HepG2 (cell line): ENCODE data around the gene ZBTB7B. TPM values are rescaled to one million over a fixed set of nuclear protein-coding genes. Genes with fewer than 3 reads are reported as not detected.

Experiments used
- AKNA ChIP-seq: sonication (generic); formaldehyde crosslinking; IDR thresholded peaks from 2 replicates; pipeline ENCODE4 v1.4.0; 2020; ENCODE audit warnings: missing genetic modification reagents, borderline replicate concordance
- CHD2 ChIP-seq: IDR thresholded peaks from 2 replicates; pipeline ENCODE4 v1.6.1; 2011; ENCODE audit warnings: low read depth, low read length, improper control_type of control experiment
- CREB3 ChIP-seq: sonication (generic); formaldehyde crosslinking; IDR thresholded peaks from 2 replicates; pipeline ENCODE4 v1.5.0; 2020; ENCODE audit warnings: missing genetic modification reagents
- ETV5 ChIP-seq: IDR thresholded peaks from 2 replicates; pipeline ENCODE4 v1.6.1; 2018; ENCODE audit warnings: missing biosample characterization, missing genetic modification reagents, inconsistent platforms, borderline replicate concordance
- GATA4 ChIP-seq: sonication (generic); IDR thresholded peaks from 2 replicates; pipeline ENCODE4 v1.6.1; 2016; ENCODE audit warnings: antibody characterized with exemption, low read depth, borderline replicate concordance
- MTERF4 ChIP-seq: sonication (generic); formaldehyde crosslinking; IDR thresholded peaks from 2 replicates; pipeline ENCODE4 v1.8.0; 2023; ENCODE audit warnings: mild to moderate bottlenecking, missing genetic modification reagents
- NCOA5 ChIP-seq: sonication (generic); formaldehyde crosslinking; IDR thresholded peaks from 2 replicates; pipeline ENCODE4 v1.4.0; 2020; ENCODE audit warnings: missing genetic modification reagents
- NRL ChIP-seq: sonication (generic); formaldehyde crosslinking; IDR thresholded peaks from 2 replicates; pipeline ENCODE4 v1.5.0; 2020; ENCODE audit warnings: missing genetic modification reagents, mild to moderate bottlenecking, moderate library complexity, borderline replicate concordance
- PCBP1 ChIP-seq: fragments of 200-400 bp; formaldehyde crosslinking; IDR thresholded peaks from 2 replicates; pipeline ENCODE4 v1.6.1; 2017; ENCODE audit warnings: mild to moderate bottlenecking, low read depth, low read length, borderline replicate concordance
- PHF8 ChIP-seq: sonication (generic); formaldehyde crosslinking; IDR thresholded peaks from 2 replicates; pipeline ENCODE4 v1.5.0; 2020; ENCODE audit warnings: missing genetic modification reagents
- TEF ChIP-seq: sonication (generic); formaldehyde crosslinking; IDR thresholded peaks from 2 replicates; pipeline ENCODE4 v1.5.0; 2020; ENCODE audit warnings: missing genetic modification reagents
- TFDP2 ChIP-seq: sonication (generic); formaldehyde crosslinking; IDR thresholded peaks from 2 replicates; pipeline ENCODE4 v1.4.0; 2020; ENCODE audit warnings: missing genetic modification reagents
- ZBTB7B ChIP-seq: sonication (generic); formaldehyde crosslinking; IDR thresholded peaks from 2 replicates; pipeline ENCODE4 v1.4.0; 2020; ENCODE audit warnings: missing genetic modification reagents
- ZMYM3 ChIP-seq: sonication (generic); formaldehyde crosslinking; IDR thresholded peaks from 2 replicates; pipeline ENCODE4 v1.5.1; 2020; ENCODE audit warnings: mild to moderate bottlenecking, missing genetic modification reagents
- ZNF256 ChIP-seq: sonication (generic); formaldehyde crosslinking; conservative IDR thresholded peaks from 2 replicates; pipeline ENCODE4 v1.4.0; 2020; ENCODE audit warnings: missing genetic modification reagents
- ZNF276 ChIP-seq: sonication (generic); formaldehyde crosslinking; IDR thresholded peaks from 2 replicates; pipeline ENCODE4 v1.4.0; 2020; ENCODE audit warnings: mild to moderate bottlenecking, low read depth, missing genetic modification reagents
- polyA plus RNA-seq, 8 experiments: library from polyadenylated mRNA; depleted of rRNA in 3 of 8; stranded (reverse) in 7 of 8; unstranded in 1 of 8; fragments of >200 nt; fragmentation: Illumina TruSeq in 4 of 8; extraction: Trizol in 4 of 8; gene quantifications; 2 replicates each; pipeline versions ENCODE4 v1.2.1 to v1.2.3, GENCODE V29; 2011 to 2016; ENCODE audit warnings: low read depth in 4 of 8, missing spikeins in 1 of 8, mixed read lengths in 1 of 8; ENCODE audit not compliant: insufficient read depth in 1 of 8
- total RNA-seq, 5 experiments: library from RNA; depleted of rRNA; stranded (reverse); fragments of >200 nt; fragmentation: Illumina TruSeq; extraction: Trizol; gene quantifications; 2 replicates each; pipeline ENCODE4 v1.2.3, GENCODE V29; 2016; ENCODE audit warnings: low read depth in 1 of 5

The ZBTB7B gene
- total and polyA plus RNA-seq, 2 of the 13 experiments (the other 11 are each of a cell fraction or from before 2014, with no cell fraction given) = 15.5 to 17.5 TPM

GRCh38 chr1:154974102-154974807 lies 28.3 kb upstream of the ZBTB7B start, which contains the start of gene CKS1B (continued):
- TF ChIP-seq ZNF276 = peak; percentile 94
- TF ChIP-seq MTERF4 = no peak
- TF ChIP-seq CREB3 = no peak
- TF ChIP-seq TFDP2 (CRISPR knock-in tag) = peak; percentile 99
- TF ChIP-seq NCOA5 (CRISPR knock-in tag) = no peak
- TF ChIP-seq GATA4 = 0 out of 2 replicates have a peak, but pooled peaks have one; percentile 31
- TF ChIP-seq PHF8 (CRISPR knock-in tag) = peak; percentile 71; the same call in 1 of the 2 replicates
- no peak for TF ChIP-seq ZMYM3 (CRISPR knock-in tag)
- TF ChIP-seq PCBP1 = 0 out of 2 replicates have a peak, but pooled peaks have one; percentile 29
- no peak for TF ChIP-seq TEF (CRISPR knock-in tag)
- TF ChIP-seq ETV5 = peak; percentile 58; the same call in 1 of the 2 replicates
- peak; percentile 83 for TF ChIP-seq CHD2
- TF ChIP-seq NRL (CRISPR knock-in tag) = no peak; the same call in 1 of the 2 replicates
- TF ChIP-seq ZNF256 = no peak
- peak; percentile 49 for TF ChIP-seq ZBTB7B (CRISPR knock-in tag)
- TF ChIP-seq AKNA (CRISPR knock-in tag) = no peak
